CMK (cell line): ENCODE data around the gene TRAPPC10.

ENCODE experiments used
- DNase-seq: peaks from one replicate; pipeline ENCODE4 v3.0.0-alpha.2; 2010; ENCODE audit warnings: low read depth

The TRAPPC10 gene

GRCh38 chr21:44011579-44012473, at the start of gene TRAPPC10:
Gene TRAPPC10, plus strand, starts transcription at chr21:44012309. Its CDS starts 185 bp downstream, at chr21:44012494.
- peak; percentile 76 for DNase-seq

- DNase-seq, result no peak
Measured at GRCh38 chr21:43965911-43966585, 46.1 kb upstream of the TRAPPC10 start.

GRCh38 chr21:43966946-43967512, 45.1 kb upstream of the TRAPPC10 start:
- no peak for DNase-seq

- no peak for DNase-seq
Measured at GRCh38 chr21:43967981-43968380, 44.1 kb upstream of the TRAPPC10 start.

GRCh38 chr21:43968410-43969114, 43.5 kb upstream of the TRAPPC10 start:
- DNase-seq, result no peak

GRCh38 chr21:43969115-43969444, 43.0 kb upstream of the TRAPPC10 start:
- no peak for DNase-seq

- no peak for DNase-seq
Measured at GRCh38 chr21:43970551-43970950, 41.6 kb upstream of the TRAPPC10 start.

GRCh38 chr21:43971201-43971991, 40.7 kb upstream of the TRAPPC10 start:
- DNase-seq, result no peak

GRCh38 chr21:43971992-43972255, 40.2 kb upstream of the TRAPPC10 start:
- DNase-seq, result no peak

- DNase-seq, result no peak
Measured at GRCh38 chr21:43972850-43973633, 39.1 kb upstream of the TRAPPC10 start.

GRCh38 chr21:43973634-43973955, 38.5 kb upstream of the TRAPPC10 start:
- no peak for DNase-seq

GRCh38 chr21:43974791-43975468, 37.2 kb upstream of the TRAPPC10 start:
- no peak for DNase-seq

- peak; percentile 70 for DNase-seq
Measured at GRCh38 chr21:43975469-43976098, 36.5 kb upstream of the TRAPPC10 start.

- no peak for DNase-seq
Measured at GRCh38 chr21:43976661-43977060, 35.4 kb upstream of the TRAPPC10 start.

GRCh38 chr21:43978060-43978459, 34.0 kb upstream of the TRAPPC10 start:
- DNase-seq, result no peak

GRCh38 chr21:43979654-43980053, 32.5 kb upstream of the TRAPPC10 start:
- DNase-seq, result no peak

GRCh38 chr21:43981151-43981870, 30.8 kb upstream of the TRAPPC10 start:
- no peak for DNase-seq

GRCh38 chr21:43981871-43982210, 30.3 kb upstream of the TRAPPC10 start:
- no peak for DNase-seq

GRCh38 chr21:43982489-43983078, 29.5 kb upstream of the TRAPPC10 start:
- no peak for DNase-seq
